HG03378 (cell line): ENCODE data around the gene SSNA1.
A peak's percentile ranks its signal among the peaks of the same experiment; 100 is the strongest.

Source experiments
- ATAC-seq: cut with Tn5 transposase; IDR thresholded peaks from one replicate; pipeline ENCODE4 v1.9.1; 2021; ENCODE audit warnings: mild to moderate bottlenecking, moderate library complexity; ENCODE audit not compliant: unreplicated experiment

The SSNA1 gene

DNA sequence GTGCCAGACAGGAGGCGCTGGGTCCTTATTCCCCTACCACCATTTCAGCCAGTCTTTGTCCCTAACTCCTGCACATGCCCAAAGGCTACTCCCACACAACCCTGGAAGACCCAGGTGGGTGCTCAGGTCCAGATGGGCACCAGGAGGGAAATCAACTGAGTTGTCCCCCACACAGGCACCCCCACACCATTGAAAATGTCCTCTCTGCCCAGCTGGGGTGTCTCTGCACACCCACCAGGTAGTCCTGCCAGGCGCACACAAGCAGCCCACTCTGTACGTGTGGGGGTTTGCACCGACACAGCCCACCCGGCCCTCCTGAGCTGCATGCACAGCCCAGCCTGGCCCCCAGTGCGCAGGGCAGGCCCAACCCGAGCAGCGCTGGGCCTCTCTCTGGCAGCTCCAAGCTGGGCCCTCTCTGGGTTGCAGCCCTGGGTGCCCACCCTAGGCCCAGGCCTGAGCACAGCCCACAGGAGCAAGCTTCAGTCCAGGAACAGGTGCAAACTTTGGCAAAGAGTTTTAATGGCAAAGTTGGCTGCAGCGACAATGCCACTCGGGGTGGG lies 31.4 kb downstream of the SSNA1 start:
- ATAC-seq, result no peak

DNA sequence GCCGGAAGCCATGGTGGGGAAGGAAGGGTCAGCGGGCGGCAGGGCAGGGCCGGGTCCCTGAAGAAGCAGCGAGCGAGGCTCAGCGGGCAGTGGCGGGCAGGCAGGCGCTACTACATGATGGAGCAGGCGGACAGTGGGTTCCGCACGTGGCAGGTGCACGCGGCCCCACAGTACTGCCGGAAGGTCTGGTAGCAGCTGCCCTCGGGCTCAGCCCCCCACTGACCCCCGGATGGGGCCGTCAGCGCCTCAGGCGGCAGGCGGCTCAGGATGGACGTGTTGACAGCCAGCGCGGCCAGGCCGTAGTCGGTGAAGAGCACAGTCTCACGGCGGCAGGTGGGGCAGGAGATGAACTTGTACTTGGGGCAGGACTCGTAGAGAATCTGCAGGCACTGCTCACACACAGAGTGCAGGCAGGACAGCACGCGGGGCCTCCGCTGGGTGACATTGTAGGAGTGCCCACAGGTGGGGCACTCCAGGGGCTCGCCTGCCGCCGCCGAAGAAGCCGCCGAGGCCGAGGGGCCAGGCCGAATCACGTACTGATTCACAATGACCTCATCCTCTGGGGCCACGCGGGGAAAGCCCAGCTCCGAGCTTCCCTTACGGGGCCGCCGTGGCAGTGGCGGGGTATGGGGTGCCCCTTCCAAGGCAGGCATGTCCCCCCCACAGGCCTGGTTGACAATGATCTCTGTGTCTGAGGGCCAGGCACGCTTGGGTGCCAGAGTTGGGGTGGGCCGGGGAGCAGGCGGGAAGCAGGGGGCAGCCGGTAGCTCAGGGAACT lies 32.0 kb downstream of the SSNA1 start:
- ATAC-seq, result no peak

DNA sequence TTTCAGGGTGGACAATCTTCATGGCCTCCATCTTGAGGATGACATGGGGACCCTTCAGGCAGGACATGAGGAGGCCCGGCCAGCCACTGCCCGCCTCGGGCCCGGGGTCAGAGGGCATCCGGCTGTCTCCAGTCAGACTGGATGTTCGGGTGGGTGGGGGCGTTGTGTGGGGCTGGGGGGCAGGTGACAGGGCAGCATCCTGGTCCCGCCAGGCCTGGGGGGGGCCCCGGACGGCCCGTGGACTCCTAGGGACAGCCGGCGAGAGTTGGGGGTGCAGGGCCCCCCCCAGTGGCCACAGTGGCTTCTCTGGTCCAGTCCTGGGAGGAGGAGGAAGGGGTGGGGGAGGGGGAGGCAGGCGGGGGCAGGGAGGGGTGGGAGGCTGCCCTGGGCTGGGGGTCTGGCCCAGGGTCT lies 32.6 kb downstream of the SSNA1 start:
- no peak for ATAC-seq

DNA sequence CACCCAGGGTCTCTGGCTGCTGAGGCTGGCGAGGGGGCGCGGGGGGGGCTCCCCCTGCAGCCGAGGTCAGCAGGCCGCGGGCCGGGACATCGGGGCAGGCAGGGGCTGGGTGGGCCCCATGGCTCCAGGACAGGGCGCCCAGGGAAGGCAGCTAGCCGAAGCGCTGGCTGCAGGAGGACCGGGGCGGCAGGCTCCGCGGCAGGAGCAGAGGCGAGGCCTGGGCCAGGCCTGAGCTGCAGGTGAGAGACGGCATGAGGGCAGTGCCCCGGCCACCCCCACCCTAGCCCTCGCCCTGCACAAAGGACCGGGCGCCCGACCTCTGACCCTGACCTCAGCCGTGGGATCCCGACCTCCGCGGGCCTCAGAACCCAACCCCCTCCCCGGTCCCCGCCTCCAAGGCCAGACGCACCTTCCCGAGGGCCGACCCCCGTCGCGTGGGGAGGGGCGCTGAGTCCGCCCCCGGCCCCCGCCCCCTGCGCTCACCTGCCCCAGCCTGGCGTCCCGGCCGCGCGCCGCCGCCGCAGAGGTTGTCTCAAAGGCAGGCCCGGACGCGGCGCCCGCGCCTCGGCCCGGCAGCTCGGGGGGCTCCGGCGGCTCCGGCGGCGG lies 33.1 kb downstream of the SSNA1 start:
- ATAC-seq, result no peak

DNA sequence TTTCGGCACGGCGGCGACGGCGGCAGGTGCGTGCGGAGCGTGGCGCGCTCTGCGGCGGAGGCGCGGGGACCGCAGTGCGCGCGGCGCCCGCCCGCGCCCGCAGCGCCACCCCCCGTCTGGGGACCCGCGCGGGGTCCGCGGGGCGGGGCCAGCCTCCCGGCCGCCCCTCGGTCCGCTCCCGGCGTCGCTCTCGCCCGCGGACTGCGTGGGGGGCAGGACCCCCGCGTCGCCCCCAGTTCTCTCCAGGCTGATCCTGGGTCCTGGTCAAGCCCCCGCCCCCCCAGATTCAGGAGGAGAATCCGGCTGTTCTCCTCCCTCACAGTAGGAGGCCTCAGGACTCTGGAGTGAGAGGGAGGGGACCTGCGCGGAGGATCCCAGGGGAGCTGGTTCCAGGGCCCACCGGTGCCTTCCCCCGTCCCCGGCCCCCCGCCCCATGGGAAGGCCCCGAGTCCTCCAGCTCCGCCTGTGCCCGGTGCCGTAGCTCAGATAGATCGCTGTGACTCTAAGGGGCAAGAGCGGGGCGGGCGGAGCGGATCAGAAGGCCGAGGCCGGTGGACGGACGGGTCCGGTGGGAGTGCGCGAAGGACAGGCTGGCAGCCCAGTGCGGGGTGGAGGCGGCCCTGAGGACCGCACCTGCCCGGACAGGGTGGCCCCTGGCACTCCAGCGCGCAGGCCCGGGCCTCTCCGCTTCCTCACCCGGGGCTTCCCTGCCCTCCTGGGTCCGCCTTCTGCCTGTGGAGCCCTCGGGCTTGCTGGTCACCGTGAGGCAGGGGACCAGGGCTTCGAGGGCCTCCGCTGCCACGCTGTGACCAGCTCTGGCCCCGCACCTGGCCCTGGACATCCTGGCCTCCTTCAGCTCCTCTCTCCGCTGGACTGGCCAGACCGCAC lies 34.0 kb downstream of the SSNA1 start, which contains the start of gene RNF208:
Gene RNF208, minus strand, starts transcription at position 51 of the 888 bp plus-strand sequence. CDS start 1,028 bp downstream, outside the sequence.
- ATAC-seq, result peak; percentile 2

DNA sequence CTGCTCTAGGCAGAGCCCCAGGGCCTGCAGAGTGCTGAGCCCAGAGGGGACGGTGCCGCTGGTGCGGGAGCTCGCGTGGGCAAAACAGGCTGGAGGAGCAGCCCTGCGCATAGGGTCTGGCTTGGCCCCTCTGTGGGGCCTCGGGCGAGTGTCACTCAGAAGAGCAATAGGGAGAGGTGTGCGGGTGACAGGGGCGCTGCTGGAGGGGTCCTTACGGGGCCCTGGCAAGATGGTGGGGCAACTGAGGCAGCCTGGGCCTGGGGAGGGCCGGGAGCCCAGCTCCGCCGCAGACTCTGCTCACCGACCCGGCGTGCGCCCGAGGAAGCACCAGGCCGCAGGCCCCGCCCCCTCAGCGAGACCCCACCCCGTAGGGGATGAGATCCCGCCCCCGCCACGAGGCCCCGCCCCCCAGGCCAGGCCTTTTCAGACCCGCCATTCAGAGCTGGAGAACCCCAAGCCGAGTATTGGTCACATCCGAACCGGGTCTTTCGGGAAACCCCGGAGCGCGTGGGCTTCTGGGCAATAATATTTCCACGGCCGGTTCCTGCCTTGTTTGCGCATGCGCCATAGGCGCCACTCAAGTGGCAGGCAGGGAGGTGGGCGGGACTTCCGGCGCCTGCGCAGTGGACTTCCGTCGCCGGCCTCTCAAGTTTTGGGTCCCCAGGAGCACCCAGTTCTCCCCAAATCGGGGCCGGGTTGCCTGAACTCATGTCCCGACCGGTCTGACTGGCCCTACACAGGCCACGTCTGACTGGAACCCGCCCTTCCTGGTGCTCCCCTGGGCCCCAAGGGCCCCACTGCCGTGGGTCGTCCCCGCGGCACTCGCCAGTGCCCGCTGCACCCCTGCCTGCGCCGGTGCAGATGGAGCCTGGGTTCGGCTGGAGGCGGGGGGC lies 34.8 kb downstream of the SSNA1 start:
- peak; percentile 56 for ATAC-seq

DNA sequence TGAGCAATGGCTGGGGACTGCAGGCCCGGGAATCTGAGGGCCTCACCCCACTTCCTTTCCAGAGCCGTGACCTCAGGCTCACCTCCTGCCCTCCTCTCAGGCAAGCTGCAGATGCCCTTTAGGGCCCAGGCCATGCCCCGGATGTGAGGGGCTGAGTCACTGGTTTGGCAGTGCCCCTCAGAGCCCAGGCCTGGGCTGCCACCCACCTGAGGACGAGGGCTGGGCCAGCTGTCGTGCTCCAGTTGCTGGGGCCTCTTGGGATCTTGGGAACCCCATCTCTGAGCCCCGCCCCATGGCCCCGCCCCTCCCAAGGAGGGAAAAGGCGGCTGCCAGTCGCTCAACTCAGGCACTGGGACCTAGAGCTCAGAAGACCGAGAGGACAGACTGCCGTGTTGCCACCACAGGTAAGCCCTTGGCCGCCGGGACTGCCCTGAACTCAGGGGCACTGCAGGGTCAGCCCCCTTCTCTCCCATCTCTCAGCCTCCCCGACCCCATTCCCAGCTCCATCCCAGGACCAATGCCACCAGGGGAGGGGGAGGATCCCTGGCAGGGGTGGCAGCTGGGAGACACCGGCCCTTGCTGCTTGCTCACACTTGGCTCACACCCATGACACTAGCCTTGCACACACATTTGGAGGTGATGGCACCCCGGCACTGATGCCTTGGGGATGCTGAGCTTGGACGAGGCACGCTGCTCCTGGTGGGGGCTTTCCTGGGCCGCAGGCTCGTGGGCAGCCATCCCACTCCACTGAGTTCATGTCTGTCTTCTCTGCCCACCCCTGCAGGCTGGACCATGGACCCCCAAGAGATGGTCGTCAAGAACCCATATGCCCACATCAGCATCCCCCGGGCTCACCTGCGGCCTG lies 36.6 kb downstream of the SSNA1 start, which contains the start of gene CYSRT1:
Gene CYSRT1, plus strand, starts transcription at position 345 of the 865 bp plus-strand sequence. Its CDS starts 448 bp downstream, at position 793.
- no peak for ATAC-seq

DNA sequence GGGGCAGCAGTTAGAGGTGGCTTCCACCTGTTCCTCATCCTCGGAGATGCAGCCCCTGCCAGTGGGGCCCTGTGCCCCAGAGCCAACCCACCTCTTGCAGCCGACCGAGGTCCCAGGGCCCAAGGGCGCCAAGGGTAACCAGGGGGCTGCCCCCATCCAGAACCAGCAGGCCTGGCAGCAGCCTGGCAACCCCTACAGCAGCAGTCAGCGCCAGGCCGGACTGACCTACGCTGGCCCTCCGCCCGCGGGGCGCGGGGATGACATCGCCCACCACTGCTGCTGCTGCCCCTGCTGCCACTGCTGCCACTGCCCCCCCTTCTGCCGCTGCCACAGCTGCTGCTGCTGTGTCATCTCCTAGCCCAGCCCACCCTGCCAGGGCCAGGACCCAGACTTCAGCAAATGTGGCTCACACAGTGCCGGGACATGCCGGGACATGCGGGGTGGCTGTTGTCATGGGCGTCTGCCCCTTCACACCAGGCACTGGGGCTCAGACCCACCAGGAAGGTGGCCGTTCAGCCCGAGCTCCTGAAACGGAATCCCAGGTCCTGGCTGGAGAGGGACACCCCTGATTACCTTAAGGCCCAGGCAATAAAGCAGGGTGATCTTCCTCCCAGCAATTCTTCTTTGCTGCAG lies 37.3 kb downstream of the SSNA1 start:
- ATAC-seq, result no peak

DNA sequence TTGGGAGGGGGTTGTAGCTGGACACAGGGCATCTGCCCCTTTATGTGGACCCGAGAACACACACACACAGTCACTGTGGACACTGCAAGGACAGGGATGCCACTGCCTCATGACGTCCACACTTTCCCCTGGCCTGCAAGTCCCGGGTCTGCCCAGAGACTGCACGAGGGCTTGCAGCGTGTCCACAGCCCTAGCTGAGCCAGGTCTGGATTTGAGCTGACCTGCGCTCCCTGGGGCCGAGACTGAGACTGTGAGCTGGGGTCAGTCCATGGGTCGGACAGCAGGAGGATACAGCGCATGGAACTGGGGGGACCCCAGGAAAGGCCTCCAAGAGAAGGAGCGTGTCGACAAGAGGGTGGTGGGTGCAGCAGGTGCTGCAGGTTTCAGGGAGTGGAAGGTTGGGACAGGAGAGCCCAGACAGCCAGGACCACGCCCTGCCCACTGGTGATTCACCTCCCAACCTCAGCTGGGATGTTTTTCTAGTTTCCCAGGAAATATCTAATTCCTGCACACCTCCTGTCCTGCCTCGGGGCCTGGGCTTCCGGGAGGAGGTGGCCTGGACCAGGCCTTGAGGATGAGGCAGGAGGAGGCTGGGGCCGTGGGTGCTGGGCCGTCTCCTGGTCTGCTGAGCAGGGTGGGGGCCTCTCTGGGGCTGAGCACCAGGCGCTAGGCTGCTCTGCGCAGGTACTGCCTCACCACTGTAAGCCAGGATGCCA lies 38.0 kb downstream of the SSNA1 start:
- ATAC-seq, result no peak

DNA sequence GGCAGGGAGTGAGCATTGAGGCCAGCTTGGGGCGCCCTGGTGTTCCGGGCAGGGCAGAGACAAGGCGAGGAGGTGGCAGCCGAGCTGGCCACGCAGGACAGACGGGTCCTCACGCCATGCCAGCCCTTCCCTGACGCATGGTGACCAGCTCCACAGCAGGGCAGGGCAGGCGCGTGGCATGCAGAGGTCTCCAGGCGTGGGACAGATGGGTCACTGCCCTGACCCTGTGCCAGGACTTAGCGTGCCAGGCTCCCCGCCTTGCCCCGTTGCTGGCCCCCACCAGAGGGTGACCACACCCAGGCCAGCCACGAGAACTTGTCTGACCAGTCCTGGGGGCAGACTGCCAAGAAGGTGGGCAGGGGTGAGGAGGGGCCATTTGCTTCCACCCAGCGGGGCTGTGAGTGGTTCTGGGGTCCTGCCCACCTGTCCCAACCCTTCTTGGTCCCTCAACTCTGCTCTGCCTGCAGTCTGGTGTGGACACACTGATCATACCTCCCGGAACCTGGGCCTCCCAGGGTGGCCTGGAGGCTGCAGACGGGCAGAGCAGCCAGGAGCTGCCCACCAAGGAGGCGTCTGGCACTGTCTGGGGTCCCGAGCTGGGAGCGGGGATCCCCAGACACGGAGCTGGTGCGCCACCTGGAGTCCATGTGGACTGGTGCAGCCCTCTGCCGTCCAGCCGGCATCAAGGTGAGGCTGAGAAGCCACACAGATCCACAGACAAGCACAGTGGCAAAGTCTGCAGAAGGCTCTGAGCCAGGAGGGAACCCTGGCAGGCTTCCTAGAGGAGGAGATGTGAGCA lies 38.8 kb downstream of the SSNA1 start, which contains the start of gene RNF224:
Gene RNF224, plus strand, starts transcription at position 449 of the 799 bp plus-strand sequence. CDS start 834 bp downstream, outside the sequence.
- ATAC-seq, result no peak

DNA sequence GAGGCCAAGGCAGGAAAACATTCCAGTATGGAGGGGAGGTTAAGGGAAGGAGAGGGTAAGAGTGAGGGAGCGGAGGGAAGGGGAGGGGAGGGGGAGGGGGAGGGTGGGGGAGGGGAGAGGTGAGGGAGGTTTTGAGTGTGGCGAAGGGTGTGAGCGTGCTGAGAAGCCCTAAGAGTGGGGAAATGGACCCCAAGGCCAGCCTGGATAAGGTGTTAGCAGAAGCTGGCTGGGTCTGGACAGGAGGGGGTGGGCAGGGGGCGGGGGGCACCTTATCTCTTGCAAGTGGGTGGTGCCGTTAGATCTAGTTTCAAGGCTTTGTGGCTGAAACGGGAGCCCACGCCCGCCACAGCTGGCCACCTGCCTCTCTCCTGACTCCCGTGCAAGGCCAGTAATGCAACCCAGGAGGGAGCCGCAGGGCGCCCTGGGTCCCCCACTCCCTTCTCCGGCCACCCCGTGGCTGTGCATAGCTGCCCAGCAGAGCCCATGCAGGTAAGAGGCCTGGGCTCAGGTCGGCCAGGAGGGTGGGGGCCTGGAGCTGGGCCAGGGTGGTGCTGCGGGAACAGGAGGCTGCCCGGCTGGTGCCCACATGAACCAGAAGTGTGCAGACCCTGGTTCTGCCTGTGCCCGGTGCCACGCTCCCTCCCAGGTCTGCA lies 39.5 kb downstream of the SSNA1 start:
- ATAC-seq, result no peak

DNA sequence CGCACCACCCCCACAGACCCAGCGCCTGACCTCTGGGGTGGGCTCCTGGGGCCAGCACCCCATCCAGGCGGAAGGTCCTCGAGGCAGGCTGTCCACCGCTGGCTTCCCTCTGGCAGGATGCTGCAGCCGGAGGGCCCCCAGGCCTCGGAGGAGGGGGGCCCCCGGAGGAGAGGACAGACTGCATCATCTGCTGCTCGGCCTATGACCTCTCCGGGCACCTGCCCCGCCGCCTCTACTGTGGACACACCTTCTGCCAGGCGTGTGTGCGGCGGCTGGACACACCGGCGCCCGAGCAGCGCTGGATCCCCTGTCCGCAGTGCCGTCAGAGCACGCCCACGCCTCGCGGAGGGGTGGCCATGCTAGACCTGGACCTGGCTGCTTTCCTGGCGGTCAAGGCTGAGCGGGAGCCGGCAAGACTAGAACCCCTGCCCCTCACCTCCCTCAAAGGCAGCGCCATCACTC lies 40.1 kb downstream of the SSNA1 start:
- ATAC-seq, result no peak

DNA sequence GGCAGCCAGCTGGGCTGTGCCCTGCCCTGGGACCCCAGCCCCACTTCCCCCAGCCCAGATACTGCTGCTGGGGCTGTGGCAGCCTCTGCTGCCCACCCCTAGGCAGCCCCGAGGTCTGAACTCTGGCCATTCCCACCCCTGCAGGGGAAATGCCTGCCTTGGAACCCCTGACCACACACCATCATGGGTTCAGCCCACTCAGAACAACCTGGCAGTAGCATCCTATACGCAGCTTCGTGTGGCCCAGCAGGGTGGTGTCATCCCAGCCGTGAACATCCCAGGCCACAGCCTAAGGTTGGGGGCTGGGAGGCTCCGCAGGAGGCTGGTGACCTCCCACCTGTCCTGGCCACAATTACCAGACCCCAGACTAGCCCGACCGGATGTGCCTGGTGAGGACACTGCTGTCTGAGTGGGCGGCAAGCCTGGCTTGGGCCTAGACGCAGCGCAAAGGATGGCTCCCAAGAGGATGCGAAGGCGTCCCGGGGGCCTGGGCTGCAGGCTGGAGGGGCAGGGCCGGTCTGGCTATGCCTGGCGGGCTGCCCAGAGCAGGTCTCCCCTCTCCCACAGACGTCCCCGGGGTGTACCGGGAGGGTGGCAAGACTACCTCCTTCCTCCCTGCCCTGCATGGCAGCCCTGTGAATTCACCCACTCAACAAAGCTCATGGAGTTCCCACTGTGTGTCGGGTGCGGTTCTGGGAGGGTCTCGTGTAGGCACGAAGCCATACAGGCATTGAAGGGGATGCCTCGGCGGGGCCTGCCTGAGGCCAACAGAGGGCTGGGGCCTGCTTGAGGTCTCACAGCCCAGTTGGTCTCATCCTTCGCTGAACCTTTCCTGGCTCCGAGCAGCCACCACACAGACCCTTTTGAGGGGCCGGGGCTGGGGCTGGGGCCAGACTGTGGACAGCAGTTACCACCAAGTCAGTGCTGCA lies 40.8 kb downstream of the SSNA1 start:
- ATAC-seq, result no peak

DNA sequence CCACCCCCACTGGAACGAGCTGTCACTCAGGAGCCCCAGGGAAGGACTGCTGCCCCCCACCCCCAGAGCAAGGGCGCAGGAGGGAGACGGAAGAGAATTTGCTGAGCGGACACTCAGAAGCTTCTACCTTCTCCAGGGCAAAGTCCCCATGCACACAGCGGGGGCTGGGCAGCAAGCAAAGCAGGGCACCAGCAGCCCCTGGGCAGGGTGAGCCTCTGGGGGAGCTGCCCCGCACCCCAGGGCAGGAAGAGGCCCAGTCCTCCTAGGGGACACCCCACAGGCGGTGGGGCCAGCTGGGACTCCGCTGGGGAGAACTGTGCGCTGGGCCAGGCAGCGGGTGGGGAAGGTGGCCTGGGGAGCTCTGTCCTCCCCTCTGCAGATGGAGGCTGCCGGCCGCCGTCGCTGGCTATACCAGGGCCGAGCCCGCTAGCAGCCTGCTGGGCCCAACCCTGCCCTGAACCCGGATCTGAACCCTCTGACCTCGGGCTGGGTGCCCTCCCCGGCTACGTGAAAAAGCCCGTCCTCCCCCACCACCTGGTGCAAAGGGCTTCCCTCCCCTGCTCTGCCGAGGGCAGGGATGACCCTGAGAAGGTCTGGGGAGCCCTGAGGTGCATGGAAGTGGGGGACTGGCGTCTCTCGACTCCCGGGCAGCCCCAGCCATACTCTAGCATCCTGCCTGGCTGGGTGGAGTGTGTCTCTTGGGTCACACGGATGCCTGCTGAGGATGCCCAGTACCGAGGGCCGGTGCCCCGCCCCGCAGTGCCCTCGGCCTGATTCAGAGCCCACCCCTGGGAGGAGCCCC lies 41.6 kb downstream of the SSNA1 start:
- ATAC-seq, result no peak
